Prostate gland (tissue), 2 donors: ENCODE results near the gene CYB561D1.

Experiments
- CTCF ChIP-seq, 4 experiments: fragments of 200-600 bp in 2 of 4; fragments of 450-650 bp in 2 of 4; sonication (generic) in 2 of 4; IDR thresholded peaks; 1 replicate in 3 of 4; 2 replicates in 1 of 4; pipeline ENCODE4 v1.5.1; 2016 to 2019; ENCODE audit warnings: antibody characterized with exemption in 4 of 4, mild to moderate bottlenecking in 2 of 4, moderate library complexity in 2 of 4
- POLR2A ChIP-seq: fragments of 450-650 bp; IDR thresholded peaks from one replicate; pipeline ENCODE4 v1.6.1; 2016; ENCODE audit warnings: antibody characterized with exemption, mild to moderate bottlenecking

- TF ChIP-seq POLR2A, result no peak
- no peak for TF ChIP-seq CTCF (IDR thresholded peaks at IDR 0.05)
These were observed 28.1 kb downstream of the CYB561D1 start for GRCh38 chr1:109522026-109522425.
